Fibroblast of skin of scalp (primary cell): ENCODE data around the gene SFT2D3.

Experiments
- DNase-seq: peaks from one replicate; pipeline ENCODE4 v3.0.0-alpha.2; 2013

The SFT2D3 gene

GRCh38 chr2:127681976-127682857, 19.1 kb upstream of the SFT2D3 start:
- DNase-seq = no peak

GRCh38 chr2:127683056-127683455, 18.2 kb upstream of the SFT2D3 start:
- DNase-seq = no peak

- peak; percentile 58 for DNase-seq
Measured at GRCh38 chr2:127683757-127684156, 17.5 kb upstream of the SFT2D3 start.

GRCh38 chr2:127685410-127686080, 15.8 kb upstream of the SFT2D3 start:
- DNase-seq = no peak

- no peak for DNase-seq
Measured at GRCh38 chr2:127688405-127688804, 12.9 kb upstream of the SFT2D3 start.

- DNase-seq = no peak
Measured at GRCh38 chr2:127690696-127691095, 10.6 kb upstream of the SFT2D3 start.

- DNase-seq = no peak
Measured at GRCh38 chr2:127694986-127695385, 6.3 kb upstream of the SFT2D3 start.

- peak; percentile 75 for DNase-seq
Measured at GRCh38 chr2:127695491-127696472, 5.5 kb upstream of the SFT2D3 start.

GRCh38 chr2:127697482-127698180, 3.7 kb upstream of the SFT2D3 start:
- no peak for DNase-seq

- no peak for DNase-seq
Measured at GRCh38 chr2:127698553-127699355, 2.5 kb upstream of the SFT2D3 start.

GRCh38 chr2:127700527-127701192, 637 bp upstream of the SFT2D3 start:
- DNase-seq = no peak

GRCh38 chr2:127701651-127702394, 526 bp downstream of the SFT2D3 start:
- DNase-seq = peak; percentile 73

GRCh38 chr2:127702395-127703009, 1.2 kb downstream of the SFT2D3 start:
- no peak for DNase-seq

- DNase-seq = no peak
Measured at GRCh38 chr2:127703282-127703681, 2.0 kb downstream of the SFT2D3 start.

GRCh38 chr2:127704641-127705390, 3.5 kb downstream of the SFT2D3 start:
- peak; percentile 36 for DNase-seq

GRCh38 chr2:127705391-127706065, 4.2 kb downstream of the SFT2D3 start:
- no peak for DNase-seq

- DNase-seq = no peak
Measured at GRCh38 chr2:127706215-127706990, 5.1 kb downstream of the SFT2D3 start.
